ENCODE measurements around the gene GCK.

Gene GCK

DNA sequence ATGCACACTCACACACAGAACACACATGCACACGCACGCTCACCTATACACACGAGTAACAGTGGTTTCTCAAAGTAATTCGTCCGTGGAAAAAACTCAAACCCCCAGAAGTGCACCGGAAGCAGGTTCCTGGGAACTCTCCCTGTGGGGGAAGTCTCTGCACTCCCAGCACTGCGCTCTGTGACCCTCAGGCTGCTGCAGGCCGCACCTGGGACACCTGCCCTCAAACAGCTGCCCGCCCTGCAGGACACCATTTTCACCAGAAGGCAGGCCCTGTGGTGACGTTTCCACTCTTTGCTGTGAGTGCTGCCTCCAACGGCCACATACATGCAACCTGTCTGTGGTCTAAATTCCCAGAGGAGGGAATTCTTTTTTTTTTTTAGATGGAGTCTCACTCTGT is 32.8 kb upstream of the GCK start:
- no peak for DNase-seq

- no peak for DNase-seq
These were observed 32.1 kb upstream of the GCK start for GRCh38 chr7:44221231-44221791.

DNA sequence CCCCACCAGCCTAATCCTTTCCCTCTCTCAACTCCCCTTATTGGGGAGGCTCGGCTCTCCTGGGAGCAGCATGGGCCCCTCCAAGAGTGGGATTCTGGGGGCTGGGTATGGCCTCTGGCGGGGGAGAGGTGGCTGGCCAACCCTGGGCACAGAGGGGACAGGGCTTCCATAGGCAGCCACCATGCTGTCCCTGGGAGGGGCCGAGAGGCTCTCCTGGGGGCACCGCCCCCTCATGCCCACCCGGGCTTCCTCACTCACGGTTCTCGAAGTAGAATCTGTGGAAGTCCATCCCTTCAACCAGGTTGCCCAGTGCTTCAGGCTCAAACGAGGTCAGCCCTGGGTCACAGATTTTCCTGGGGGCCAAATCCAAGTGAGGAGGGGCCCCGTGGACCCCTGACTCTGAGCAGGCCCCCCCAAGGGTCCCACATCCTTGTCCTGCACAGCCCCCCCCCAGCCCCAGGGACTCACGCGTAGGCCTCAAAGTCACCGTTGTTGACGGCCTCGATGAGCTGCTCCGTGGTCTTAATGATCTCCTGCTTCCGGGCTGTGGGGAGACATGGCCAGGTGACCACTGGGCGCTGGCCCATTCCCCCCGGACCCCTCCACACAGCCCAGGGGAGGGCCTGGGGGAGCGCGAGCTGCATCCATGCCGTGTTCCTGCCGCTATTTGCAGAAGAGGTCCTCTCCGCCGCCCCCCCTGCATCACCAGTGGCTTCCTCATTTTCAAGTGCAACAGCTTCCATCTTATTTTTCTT is 31.3 kb upstream of the GCK start:
- no peak for DNase-seq

DNA sequence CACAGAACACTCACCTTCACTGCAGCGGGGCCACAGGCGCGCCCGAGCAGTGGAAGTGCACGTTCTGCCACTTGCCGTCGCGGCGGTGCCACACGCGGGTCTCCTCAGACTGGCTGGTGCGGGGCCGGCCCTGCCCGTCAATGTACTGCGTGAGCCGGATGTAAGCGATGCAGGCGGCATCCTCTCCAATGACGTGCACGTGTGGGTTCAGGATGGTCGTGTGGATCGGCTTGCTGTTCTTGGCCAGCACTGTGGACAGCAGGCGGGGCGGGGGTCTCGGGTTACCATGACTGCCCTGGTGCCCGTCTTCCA is 30.8 kb upstream of the GCK start:
- no peak for DNase-seq

DNA sequence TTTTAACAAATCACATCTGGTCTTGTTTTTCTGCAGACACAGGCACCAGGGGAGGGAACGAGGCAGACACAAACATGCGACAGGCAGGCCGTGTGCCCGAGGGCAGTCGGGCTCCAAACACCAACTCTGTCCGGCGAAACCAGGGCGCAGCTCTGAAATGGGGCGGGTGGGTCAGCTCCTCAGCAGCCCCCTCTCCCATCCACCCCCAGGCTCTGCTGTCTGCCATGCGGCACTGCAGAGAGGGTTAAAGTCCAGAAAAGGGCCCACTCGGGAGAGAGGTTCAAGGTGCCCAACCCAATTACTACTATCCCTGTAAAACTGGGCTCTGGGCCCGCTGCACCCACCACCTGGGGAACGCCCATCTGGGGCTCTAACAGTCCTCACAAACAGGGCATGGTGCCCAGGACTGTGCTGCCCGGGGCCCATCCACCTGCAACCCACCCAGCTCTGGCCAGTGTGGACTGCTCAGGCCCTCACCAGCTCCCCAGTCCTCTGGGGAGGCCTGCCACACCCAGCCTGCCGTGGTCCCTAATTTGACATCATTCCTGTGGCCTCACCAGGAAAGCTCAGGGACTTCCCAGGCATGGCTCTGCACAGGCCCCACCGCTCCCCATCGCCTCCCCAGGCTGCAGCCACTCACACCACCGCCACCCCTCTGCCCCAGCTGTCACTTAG is 30.3 kb upstream of the GCK start:
- DNase-seq: no peak

- no peak for DNase-seq
These were observed 29.4 kb upstream of the GCK start for GRCh38 chr7:44218418-44219201.

- DNase-seq: no peak
These were observed 28.7 kb upstream of the GCK start for GRCh38 chr7:44217852-44218402.

DNA sequence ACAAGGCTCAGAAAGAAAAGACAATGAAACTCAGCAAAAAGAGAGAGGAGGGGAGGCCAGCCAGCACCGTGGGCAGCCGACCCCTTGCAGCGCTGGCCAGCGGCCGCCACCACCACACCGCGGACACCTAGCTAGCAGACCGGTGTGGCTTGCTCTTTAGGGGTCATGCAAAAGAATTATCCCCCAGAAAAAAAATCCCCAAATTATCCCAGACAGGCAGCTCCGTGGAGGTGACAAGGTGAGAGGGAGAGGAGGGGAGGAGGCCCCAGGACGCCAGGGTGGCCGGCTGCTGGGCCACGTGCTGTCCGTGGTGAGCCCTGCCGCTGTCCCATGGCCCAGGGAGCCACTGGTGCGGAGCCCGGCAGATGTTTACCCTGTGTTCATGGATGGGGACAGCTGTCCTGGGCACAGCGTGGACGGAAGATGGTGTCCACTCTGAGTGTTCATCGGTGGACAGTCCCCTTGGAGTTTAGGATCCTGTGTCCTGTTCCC is 28.0 kb upstream of the GCK start:
- no peak for DNase-seq

- no peak for DNase-seq
These were observed 27.4 kb upstream of the GCK start for GRCh38 chr7:44216521-44217222.

- DNase-seq: no peak
These were observed 26.8 kb upstream of the GCK start for GRCh38 chr7:44216019-44216418.

DNA sequence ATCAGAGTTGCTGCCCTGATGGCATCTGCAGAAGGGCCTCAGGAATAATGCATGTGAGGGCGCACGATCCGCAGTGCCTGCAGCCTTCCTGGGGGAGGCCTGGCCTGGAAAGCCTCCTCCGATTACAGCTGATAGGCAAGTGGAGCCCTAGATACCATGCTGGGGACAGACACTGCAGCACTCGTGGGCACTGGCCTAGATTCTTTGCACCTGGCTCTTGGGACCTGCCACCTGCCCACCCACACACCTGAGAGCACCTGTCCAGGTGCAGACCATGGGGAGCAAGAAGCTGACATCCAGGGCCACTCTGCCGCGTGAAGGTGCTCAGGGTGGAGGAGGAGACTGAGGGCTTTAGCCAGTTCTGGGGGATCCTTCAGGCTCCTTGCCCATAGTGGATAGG is 26.3 kb upstream of the GCK start:
- DNase-seq: no peak

GRCh38 chr7:44213877-44214388 is 24.7 kb upstream of the GCK start:
- DNase-seq: no peak

GRCh38 chr7:44213206-44213876 is 24.1 kb upstream of the GCK start:
- DNase-seq: no peak

DNA sequence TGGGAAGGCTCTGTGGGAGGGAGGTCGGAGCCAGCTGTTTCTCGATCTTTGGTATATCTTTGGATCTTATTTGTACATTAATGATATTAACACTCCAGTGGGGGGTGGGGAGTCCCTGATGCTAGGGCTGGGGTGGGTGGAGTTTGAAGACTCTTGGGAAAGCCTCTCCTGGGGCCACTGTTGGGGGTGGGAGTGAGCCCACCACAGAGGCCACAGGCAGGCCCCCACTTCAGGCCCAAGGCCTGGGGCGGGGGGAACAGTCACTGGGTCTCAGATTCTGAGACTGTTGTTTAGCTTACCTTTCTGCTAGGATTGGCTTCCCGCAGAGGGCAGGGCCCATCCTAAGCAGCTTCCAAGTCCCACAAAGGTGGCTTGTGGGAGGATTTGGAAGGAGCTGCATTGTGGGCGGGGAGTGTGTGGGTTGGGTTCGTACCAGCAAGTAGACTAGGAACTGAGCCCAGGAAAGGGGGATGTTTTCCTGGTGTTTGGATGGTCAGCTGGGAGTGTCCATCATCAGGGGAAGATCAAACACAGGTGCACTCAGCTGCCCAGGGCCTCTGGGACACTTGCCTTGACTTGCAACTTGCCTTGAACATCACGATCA is 23.4 kb upstream of the GCK start:
- DNase-seq: no peak

DNA sequence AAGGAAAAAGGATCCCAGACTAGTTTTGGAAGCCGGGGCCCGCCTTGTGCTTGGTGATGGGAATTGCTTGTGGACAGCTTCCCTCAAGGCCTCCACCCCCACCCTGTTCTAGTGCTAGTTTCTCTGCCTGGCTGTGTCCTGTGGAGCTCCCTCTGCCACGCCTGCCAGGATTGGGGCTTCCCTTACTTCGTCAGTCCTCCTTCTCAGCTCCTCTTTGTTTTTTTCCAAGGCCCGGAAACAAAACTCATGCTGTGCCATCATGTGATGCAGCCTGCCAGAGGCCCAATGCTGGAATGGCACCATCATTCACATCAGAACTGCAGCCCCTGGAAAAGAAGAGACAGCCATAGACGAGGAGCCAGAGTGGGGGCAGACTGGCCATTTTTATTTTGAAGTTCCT is 22.8 kb upstream of the GCK start:
- DNase-seq: no peak

DNA sequence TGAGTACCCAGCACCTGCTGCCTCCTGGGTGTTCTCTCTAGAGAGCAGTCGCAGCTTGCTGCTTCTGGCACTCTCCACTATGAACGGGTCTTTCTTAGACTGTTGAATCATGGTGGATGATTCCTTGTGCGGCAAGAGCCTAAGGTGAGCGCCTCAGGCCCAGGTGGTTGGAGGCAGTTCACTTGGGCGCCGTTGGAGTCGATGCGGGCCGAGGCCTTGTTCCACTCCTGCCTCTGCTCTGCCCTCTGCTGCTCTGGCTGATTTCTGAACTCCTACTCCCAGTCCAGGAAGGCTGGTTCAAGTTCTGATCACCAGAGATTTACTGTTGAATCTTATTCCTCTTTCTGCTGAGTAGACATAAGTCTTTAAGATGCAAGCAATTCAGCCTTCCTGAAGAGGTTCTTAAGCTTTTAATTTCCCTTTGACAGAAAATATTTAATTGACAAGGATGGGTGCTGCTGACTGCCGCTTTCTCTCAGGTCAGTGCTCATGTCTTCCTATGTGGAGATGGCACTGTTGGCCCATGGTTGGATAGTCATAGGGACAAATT is 22.0 kb upstream of the GCK start:
- DNase-seq: no peak

DNA sequence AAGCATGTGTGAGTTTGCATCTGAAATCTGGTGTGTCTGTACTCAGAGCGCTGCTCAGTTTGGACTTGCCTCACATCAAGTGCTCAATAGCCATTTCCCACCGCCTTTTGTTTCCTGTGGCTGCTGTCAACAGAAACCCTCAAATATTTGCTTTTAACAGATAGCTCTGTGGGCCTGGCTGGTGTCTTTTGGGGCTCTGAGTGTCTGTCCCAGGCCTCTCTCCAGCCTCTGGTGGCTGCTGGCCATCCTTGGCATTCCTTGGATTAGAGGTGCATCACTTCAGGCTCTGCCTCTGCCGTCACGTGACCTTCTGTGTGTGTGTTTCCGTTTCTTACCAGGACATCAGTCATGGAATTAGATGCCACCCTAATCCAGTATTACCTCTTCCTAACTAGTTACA is 20.9 kb upstream of the GCK start:
- DNase-seq: no peak

DNA sequence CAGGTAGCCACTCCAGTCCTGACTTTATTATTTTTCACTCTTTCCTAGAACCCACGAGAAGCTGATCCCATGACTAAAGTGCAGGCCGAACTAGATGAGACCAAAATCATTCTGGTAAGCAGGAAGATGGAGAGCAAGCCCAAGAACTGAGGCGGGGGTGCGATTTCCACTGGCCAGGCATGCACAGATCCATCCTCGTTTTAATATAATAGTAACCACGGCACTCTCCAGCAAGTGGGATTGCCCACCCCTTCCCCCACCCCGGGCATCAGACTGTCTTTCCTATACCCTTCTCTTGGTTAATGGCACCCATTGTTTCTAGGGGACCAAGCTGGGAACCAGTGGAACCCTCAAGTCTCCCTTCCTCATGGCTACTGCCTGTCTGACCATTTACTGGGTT is 18.8 kb upstream of the GCK start:
- no peak for DNase-seq

GRCh38 chr7:44206008-44206407 is 16.8 kb upstream of the GCK start:
- DNase-seq: no peak

DNA sequence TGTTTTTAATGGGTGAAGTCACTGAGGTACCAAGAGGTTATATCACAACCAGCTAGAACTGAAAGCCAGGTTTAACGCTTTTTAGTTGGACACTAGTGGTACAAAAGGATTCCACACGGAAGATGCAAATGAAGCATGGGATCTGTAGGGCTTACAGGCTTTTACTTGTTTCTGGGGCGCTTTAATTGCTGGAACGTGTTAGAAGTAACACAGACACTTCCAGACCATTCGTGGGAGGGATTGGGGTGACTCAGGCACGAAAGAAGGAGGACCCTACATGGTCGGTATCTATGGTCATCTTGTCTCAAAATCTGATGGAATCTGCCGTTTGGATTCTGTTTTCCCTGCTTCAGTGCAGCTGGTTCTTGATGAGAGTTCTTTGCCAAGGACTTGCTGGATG is 12.6 kb upstream of the GCK start:
- DNase-seq: no peak

Measured in fibroblast of skin of right quadriceps (primary cell).